ENCODE data around the gene CD3E. TPM values are rescaled to one million over a fixed set of nuclear protein-coding genes. Genes with fewer than 3 reads are reported as not detected.

The CD3E gene
- total and polyA plus RNA-seq, 2 of the 13 experiments (the other 11 are each of a cell fraction or from before 2014, with no cell fraction given): not detected

DNA sequence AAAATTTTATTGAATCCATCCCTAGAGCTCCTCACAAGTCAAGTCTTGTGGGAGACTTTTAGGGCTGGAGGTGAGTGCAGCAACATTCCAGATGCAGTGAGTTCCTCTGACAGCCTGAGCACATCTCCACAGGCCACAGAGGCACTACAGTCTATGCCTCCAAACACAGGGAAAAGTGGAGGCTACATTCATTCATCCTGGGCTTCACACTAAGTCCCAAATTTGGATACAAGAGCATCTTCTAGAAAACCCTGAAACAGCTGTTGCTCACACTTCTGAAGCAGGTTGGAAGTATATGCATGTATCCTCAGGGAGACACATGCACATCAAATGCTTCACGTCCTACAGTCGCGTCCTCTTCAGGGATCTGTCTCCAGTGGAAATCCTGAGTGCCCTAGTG, 36.7 kb downstream of the CD3E start:
- Histone ChIP-seq H3K36me3 (replicated peaks in 1 of 2; ENCODE audit: control insufficient read depth in 1 of 2, insufficient read depth in 2 of 2, low read length in 2 of 2) (no peaks in the 10 kb centered on the region), H3K4me3 (replicated peaks in 1 of 3; ENCODE audit: insufficient read depth in 1 of 3, low read depth in 2 of 3, low read length in 3 of 3) (no peak overlapping the region), H3K27ac (ENCODE audit: extremely low read length, insufficient read depth, low read length) (no peak overlapping the region), H2AFZ (ENCODE audit: low read length) (no peak overlapping the region), H3K9ac (ENCODE audit: insufficient read depth, low read depth, low read length) (no peak overlapping the region), H4K20me1 (ENCODE audit: insufficient read depth, low read length) (no peaks in the 10 kb centered on the region), H3K4me2 (ENCODE audit: low read depth, low read length) (peak overlapping the region; percentile 8; the same call in 1 of the 2 replicates), H3K9me3 (ENCODE audit: low read length) (no peaks in the 10 kb centered on the region), H3K4me1 (ENCODE audit: insufficient read depth, low read length) (peaks cover 34% of the 10 kb centered on the region), H3K27me3 (ENCODE audit: control insufficient read depth in 1 of 2, insufficient read depth in 2 of 2, low read length in 2 of 2) (peaks cover 3 to 23% of the 10 kb centered on the region in 2 experiments; a peak in 2 of 5 replicates), H3K79me2 (ENCODE audit: insufficient read depth, low read length) (no peaks in the 10 kb centered on the region)
- BruUV-seq (replicated peaks): no TSS peak
- no CpG with 5 or more reads among the region's 3 CpGs for WGBS (ENCODE audit: low lambda C conversion rate)
- no peak for DNase-seq (ENCODE audit: low spot score)
- CTCF ChIA-PET (ENCODE audit: low intra/inter-chr PET ratio, low total read pairs): no interaction called here
- in situ Hi-C loops (cut with HindIII; ENCODE audit: extremely low pct_ligation_motif_present, low pct_unique_long_range_greater_than_20kb) (no loop called here), intact Hi-C loops (cut with micrococcal nuclease; ENCODE audit: unreplicated experiment) (no loop called here)
- no peak for ATAC-seq
- POLR2A ChIA-PET: no interaction called here
- FAIRE-seq: no peak
- TF ChIP-seq ZNF678 (CRISPR knock-in tag; IDR thresholded peaks at IDR 0.05): no peak
- TF ChIP-seq POLR2AphosphoS2 (IDR thresholded peaks at IDR 0.05; ENCODE audit: low read depth, low read length): no peak
- TF ChIP-seq, protein P1, sequence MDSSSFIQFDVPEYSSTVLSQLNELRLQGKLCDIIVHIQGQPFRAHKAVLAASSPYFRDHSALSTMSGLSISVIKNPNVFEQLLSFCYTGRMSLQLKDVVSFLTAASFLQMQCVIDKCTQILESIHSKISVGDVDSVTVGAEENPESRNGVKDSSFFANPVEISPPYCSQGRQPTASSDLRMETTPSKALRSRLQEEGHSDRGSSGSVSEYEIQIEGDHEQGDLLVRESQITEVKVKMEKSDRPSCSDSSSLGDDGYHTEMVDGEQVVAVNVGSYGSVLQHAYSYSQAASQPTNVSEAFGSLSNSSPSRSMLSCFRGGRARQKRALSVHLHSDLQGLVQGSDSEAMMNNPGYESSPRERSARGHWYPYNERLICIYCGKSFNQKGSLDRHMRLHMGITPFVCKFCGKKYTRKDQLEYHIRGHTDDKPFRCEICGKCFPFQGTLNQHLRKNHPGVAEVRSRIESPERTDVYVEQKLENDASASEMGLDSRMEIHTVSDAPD (CRISPR knock-in tag; IDR thresholded peaks at IDR 0.05): no peak
- TF ChIP-seq, protein P2, sequence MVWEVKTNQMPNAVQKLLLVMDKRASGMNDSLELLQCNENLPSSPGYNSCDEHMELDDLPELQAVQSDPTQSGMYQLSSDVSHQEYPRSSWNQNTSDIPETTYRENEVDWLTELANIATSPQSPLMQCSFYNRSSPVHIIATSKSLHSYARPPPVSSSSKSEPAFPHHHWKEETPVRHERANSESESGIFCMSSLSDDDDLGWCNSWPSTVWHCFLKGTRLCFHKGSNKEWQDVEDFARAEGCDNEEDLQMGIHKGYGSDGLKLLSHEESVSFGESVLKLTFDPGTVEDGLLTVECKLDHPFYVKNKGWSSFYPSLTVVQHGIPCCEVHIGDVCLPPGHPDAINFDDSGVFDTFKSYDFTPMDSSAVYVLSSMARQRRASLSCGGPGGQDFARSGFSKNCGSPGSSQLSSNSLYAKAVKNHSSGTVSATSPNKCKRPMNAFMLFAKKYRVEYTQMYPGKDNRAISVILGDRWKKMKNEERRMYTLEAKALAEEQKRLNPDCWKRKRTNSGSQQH (CRISPR knock-in tag; IDR thresholded peaks at IDR 0.05; ENCODE audit: low read depth): no peak
- no peak for TF ChIP-seq MATR3 (CRISPR knock-in tag; IDR thresholded peaks at IDR 0.05)
- no peak for TF ChIP-seq ZNF17 (CRISPR knock-in tag; IDR thresholded peaks at IDR 0.05)
- no peak for TF ChIP-seq KAT2B (IDR thresholded peaks at IDR 0.05; ENCODE audit: borderline replicate concordance, low read depth, low read length)
- TF ChIP-seq, protein P3, sequence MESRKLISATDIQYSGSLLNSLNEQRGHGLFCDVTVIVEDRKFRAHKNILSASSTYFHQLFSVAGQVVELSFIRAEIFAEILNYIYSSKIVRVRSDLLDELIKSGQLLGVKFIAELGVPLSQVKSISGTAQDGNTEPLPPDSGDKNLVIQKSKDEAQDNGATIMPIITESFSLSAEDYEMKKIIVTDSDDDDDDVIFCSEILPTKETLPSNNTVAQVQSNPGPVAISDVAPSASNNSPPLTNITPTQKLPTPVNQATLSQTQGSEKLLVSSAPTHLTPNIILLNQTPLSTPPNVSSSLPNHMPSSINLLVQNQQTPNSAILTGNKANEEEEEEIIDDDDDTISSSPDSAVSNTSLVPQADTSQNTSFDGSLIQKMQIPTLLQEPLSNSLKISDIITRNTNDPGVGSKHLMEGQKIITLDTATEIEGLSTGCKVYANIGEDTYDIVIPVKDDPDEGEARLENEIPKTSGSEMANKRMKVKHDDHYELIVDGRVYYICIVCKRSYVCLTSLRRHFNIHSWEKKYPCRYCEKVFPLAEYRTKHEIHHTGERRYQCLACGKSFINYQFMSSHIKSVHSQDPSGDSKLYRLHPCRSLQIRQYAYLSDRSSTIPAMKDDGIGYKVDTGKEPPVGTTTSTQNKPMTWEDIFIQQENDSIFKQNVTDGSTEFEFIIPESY (CRISPR knock-in tag; IDR thresholded peaks at IDR 0.05): no peak
- TF ChIP-seq, protein P4, sequence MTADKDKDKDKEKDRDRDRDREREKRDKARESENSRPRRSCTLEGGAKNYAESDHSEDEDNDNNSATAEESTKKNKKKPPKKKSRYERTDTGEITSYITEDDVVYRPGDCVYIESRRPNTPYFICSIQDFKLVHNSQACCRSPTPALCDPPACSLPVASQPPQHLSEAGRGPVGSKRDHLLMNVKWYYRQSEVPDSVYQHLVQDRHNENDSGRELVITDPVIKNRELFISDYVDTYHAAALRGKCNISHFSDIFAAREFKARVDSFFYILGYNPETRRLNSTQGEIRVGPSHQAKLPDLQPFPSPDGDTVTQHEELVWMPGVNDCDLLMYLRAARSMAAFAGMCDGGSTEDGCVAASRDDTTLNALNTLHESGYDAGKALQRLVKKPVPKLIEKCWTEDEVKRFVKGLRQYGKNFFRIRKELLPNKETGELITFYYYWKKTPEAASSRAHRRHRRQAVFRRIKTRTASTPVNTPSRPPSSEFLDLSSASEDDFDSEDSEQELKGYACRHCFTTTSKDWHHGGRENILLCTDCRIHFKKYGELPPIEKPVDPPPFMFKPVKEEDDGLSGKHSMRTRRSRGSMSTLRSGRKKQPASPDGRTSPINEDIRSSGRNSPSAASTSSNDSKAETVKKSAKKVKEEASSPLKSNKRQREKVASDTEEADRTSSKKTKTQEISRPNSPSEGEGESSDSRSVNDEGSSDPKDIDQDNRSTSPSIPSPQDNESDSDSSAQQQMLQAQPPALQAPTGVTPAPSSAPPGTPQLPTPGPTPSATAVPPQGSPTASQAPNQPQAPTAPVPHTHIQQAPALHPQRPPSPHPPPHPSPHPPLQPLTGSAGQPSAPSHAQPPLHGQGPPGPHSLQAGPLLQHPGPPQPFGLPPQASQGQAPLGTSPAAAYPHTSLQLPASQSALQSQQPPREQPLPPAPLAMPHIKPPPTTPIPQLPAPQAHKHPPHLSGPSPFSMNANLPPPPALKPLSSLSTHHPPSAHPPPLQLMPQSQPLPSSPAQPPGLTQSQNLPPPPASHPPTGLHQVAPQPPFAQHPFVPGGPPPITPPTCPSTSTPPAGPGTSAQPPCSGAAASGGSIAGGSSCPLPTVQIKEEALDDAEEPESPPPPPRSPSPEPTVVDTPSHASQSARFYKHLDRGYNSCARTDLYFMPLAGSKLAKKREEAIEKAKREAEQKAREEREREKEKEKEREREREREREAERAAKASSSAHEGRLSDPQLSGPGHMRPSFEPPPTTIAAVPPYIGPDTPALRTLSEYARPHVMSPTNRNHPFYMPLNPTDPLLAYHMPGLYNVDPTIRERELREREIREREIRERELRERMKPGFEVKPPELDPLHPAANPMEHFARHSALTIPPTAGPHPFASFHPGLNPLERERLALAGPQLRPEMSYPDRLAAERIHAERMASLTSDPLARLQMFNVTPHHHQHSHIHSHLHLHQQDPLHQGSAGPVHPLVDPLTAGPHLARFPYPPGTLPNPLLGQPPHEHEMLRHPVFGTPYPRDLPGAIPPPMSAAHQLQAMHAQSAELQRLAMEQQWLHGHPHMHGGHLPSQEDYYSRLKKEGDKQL (CRISPR knock-in tag; IDR thresholded peaks at IDR 0.05; ENCODE audit: low read depth): no peak
- TF ChIP-seq, protein P5, sequence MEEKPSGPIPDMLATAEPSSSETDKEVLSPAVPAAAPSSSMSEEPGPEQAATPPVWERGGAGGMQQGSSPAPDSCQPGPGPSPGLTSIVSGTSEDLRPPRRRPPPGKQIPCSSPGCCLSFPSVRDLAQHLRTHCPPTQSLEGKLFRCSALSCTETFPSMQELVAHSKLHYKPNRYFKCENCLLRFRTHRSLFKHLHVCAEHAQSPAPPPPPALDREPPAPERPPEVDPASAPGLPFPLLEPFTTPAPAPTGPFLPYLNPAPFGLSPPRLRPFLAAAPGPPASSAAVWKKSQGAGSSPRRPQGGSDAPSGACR (CRISPR knock-in tag; IDR thresholded peaks at IDR 0.05): no peak
- no peak for TF ChIP-seq SKI (IDR thresholded peaks at IDR 0.05; ENCODE audit: partially characterized antibody)
- TF ChIP-seq, protein P6, sequence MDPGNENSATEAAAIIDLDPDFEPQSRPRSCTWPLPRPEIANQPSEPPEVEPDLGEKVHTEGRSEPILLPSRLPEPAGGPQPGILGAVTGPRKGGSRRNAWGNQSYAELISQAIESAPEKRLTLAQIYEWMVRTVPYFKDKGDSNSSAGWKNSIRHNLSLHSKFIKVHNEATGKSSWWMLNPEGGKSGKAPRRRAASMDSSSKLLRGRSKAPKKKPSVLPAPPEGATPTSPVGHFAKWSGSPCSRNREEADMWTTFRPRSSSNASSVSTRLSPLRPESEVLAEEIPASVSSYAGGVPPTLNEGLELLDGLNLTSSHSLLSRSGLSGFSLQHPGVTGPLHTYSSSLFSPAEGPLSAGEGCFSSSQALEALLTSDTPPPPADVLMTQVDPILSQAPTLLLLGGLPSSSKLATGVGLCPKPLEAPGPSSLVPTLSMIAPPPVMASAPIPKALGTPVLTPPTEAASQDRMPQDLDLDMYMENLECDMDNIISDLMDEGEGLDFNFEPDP (CRISPR knock-in tag; conservative IDR thresholded peaks at IDR 0.05): no peak
- no peak for TF ChIP-seq SALL2 (CRISPR knock-in tag; IDR thresholded peaks at IDR 0.05)
